ENCODE data around the gene SRGAP3.

DNA sequence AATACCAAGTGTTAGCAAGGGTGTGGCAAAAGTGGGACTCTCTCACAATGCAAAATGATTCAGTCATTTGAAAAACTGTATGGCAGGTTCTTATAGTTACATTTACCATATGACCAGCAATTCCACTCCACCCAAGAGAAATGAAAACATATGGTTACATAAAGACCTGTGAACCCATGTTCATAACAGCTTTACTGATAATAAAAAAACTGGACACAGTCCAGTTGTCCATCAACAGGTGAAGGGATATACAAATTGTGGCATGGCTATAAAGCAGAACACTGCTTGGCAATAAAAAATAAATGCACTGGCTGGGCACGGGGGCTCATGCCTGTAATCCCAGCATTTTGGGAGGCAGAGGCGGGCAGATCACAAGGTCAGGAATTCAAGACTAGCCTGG, 316.9 kb downstream of the SRGAP3 start:
- TF ChIP-seq, protein P1, sequence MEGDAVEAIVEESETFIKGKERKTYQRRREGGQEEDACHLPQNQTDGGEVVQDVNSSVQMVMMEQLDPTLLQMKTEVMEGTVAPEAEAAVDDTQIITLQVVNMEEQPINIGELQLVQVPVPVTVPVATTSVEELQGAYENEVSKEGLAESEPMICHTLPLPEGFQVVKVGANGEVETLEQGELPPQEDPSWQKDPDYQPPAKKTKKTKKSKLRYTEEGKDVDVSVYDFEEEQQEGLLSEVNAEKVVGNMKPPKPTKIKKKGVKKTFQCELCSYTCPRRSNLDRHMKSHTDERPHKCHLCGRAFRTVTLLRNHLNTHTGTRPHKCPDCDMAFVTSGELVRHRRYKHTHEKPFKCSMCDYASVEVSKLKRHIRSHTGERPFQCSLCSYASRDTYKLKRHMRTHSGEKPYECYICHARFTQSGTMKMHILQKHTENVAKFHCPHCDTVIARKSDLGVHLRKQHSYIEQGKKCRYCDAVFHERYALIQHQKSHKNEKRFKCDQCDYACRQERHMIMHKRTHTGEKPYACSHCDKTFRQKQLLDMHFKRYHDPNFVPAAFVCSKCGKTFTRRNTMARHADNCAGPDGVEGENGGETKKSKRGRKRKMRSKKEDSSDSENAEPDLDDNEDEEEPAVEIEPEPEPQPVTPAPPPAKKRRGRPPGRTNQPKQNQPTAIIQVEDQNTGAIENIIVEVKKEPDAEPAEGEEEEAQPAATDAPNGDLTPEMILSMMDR (conservative IDR thresholded peaks at IDR 0.05; ENCODE audit: low read length) = no peak
- TF ChIP-seq EZH2phosphoT487 (IDR thresholded peaks at IDR 0.05; ENCODE audit: borderline replicate concordance) = no peak

Data from Loucy (cell line).